Measurements from ENCODE around the gene CTNND2. TPM values are rescaled to one million over a fixed set of nuclear protein-coding genes. Genes with fewer than 3 reads are reported as not detected.

Gene CTNND2
- total RNA-seq, 2 experiments from 2014 or later: not detected

DNA sequence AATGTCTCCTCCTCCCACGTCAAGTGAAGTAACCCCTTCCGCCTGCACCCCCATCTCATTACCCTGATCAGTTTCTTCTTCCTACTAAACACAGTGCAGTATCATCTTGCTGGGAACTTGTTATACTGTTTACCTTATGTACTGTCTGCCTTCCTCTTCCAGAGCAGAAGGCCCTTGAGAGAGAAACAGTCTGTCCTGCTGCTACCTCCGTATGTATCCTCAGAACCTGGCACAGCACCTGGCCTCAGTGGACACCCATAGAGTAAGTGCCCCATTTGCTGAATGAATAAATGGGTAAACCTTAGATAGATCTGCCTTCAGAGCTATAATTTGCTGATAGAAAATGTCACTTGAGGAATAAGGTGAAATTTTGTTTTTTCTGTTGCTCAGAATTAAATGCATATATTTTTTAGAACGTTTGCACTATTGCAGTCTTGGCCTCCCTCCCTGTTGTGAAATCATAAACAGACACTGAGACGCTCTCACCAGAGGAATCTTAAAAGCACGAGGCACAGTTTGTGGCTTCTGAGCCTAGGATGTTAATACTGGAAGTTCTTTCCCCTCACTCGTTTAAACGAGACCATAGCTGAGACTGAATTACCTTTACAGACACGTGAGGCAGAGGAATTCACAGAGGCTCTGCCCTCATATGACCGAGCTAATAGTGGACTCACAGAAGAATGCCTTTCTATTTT is 920.1 kb downstream of the CTNND2 start:
- H3K27ac Mint-ChIP-seq: no peak overlapping the region
- TF ChIP-seq CTCF (IDR thresholded peaks at IDR 0.05): no peak
- H3K36me3 Mint-ChIP-seq (ENCODE audit: low read depth): no peaks in the 10 kb centered on the region
- ChIA-PET CTCF (no interaction called here), POLR2A (no interaction called here)
- peaks cover 8% of the 10 kb centered on the region for H3K4me1 Mint-ChIP-seq (ENCODE audit: low read depth)
- H3K9me3 Mint-ChIP-seq: no peaks in the 10 kb centered on the region
- H3K4me3 Mint-ChIP-seq: no peak overlapping the region
- peaks cover 13% of the 10 kb centered on the region for H3K27me3 Mint-ChIP-seq
- intact Hi-C loops (cut with micrococcal nuclease): no loop called here
- no peak for ATAC-seq
- no peak for DNase-seq

DNA sequence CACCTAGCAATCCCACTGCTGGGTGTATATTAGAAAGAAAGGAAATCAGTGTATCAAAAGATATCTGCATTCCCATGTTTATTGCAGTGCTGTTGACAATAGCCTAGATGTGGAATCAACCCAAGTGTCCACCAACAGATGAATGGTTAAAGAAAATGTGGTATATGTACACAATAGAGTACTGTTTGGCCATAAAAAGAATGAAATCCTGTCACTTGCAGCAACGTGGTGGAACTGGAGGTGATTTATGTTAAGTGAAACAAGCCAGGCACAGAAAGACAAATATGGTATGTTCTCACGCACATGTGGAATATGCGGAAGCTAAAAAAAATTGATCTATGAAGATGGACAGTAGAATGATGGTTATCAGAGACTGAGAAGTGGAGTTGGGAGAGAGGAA is 921.6 kb downstream of the CTNND2 start:
- H3K27me3 Mint-ChIP-seq: peaks cover 11% of the 10 kb centered on the region
- TF ChIP-seq CTCF (IDR thresholded peaks at IDR 0.05): no peak
- H3K9me3 Mint-ChIP-seq: no peaks in the 10 kb centered on the region
- ChIA-PET POLR2A (no interaction called here), CTCF (interaction anchor here (1.3 kb wide), 1 partner anchor 118 kb away, joined by 3 read pairs; no protein-coding TSS in a partner anchor)
- DNase-seq (no peak), ATAC-seq (no peak)
- no peak overlapping the region for H3K27ac Mint-ChIP-seq
- no peaks in the 10 kb centered on the region for H3K4me1 Mint-ChIP-seq (ENCODE audit: low read depth)
- intact Hi-C loops (cut with micrococcal nuclease): no loop called here
- H3K4me3 Mint-ChIP-seq: no peak overlapping the region
- H3K36me3 Mint-ChIP-seq (ENCODE audit: low read depth): no peaks in the 10 kb centered on the region

DNA sequence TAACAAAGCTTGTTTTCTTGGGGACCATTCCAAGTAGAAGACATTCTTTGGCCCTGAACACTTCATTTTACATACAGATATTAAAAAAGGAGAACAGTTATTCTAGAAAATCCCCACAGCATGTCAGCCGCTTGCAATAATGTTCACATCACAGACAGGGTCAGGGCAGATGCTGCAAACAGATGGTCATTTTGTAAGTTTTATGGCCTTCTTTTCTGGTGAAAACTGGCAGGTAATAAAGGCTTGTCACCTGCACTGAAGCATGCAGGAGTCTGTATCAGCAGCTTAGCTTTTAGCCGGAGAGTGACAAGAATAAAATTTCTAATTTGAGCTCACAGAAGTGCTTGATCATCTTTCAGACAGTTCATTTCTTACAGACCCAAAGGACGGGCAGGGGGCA is 922.3 kb downstream of the CTNND2 start:
- Mint-ChIP-seq H3K27ac (no peak overlapping the region), H3K36me3 (ENCODE audit: low read depth) (no peaks in the 10 kb centered on the region), H3K4me1 (ENCODE audit: low read depth) (no peaks in the 10 kb centered on the region), H3K4me3 (no peak overlapping the region), H3K9me3 (no peaks in the 10 kb centered on the region), H3K27me3 (peaks cover 8% of the 10 kb centered on the region)
- TF ChIP-seq CTCF (IDR thresholded peaks at IDR 0.05): no peak
- ATAC-seq: no peak
- no peak for DNase-seq
- POLR2A ChIA-PET: no interaction called here
- intact Hi-C loops (cut with micrococcal nuclease): no loop called here
- CTCF ChIA-PET: interaction anchor here (1.3 kb wide), 1 partner anchor 118 kb away, joined by 3 read pairs; no protein-coding TSS in a partner anchor

DNA sequence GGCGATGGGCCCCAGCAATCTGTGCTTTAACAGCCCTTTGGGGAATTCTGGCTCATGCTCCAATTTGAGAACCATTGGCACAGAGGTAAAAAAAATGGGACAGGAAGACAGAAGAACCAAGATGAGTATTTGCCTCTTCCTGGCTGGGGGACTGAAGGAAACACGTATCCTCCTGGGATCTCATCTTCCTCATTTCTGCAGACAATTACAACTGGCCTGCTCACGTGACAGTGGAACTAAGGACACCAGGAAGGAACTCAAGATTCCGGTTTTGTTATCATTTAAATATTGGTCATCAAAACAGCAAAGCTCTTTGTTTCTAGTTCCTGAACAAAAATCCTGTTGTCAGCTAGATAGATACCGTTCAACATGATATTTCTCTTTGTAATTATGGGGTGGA is 927.2 kb downstream of the CTNND2 start:
- Mint-ChIP-seq H3K4me1 (ENCODE audit: low read depth) (no peaks in the 10 kb centered on the region), H3K27ac (no peak overlapping the region), H3K27me3 (no peaks in the 10 kb centered on the region), H3K36me3 (ENCODE audit: low read depth) (no peaks in the 10 kb centered on the region), H3K9me3 (no peaks in the 10 kb centered on the region), H3K4me3 (no peak overlapping the region)
- CTCF ChIA-PET: interaction anchor here (5.0 kb wide), 1 partner anchor 11 kb away, joined by 24 read pairs; no protein-coding TSS in a partner anchor
- POLR2A ChIA-PET: interaction anchor here (0.7 kb wide), 1 partner anchor 81 kb away, joined by 4 read pairs; no protein-coding TSS in a partner anchor
- DNase-seq: no peak
- no peak for TF ChIP-seq CTCF (IDR thresholded peaks at IDR 0.05)
- no peak for ATAC-seq
- intact Hi-C loops (cut with micrococcal nuclease): no loop called here

- ATAC-seq: no peak
- CTCF ChIA-PET: interaction anchor here (5.0 kb wide), 1 partner anchor 12 kb away, joined by 24 read pairs; no protein-coding TSS in a partner anchor
- Mint-ChIP-seq H3K4me3 (no peak overlapping the region), H3K9me3 (no peaks in the 10 kb centered on the region), H3K4me1 (ENCODE audit: low read depth) (no peaks in the 10 kb centered on the region), H3K36me3 (ENCODE audit: low read depth) (no peaks in the 10 kb centered on the region), H3K27ac (no peak overlapping the region), H3K27me3 (no peaks in the 10 kb centered on the region)
- POLR2A ChIA-PET: no interaction called here
- no peak for TF ChIP-seq CTCF (IDR thresholded peaks at IDR 0.05)
- DNase-seq: no peak
- intact Hi-C loops (cut with micrococcal nuclease): no loop called here
Measured at GRCh38 chr5:10975945-10976344, 928.3 kb downstream of the CTNND2 start.

Data from activated CD8-positive, alpha-beta T cell treated with anti-CD3 and anti-CD28 coated beads for 36 hours (primary cell).